Stimulated activated CD8-positive, alpha-beta memory T cell treated with anti-CD3 and anti-CD28 coated beads, Interleukin-15, amount 100 ng/mL, for 24 hours (primary cell): ENCODE measurements around the gene PRDX3.

ENCODE experiments used
- DNase-seq: peaks from one replicate; pipeline ENCODE4 v3.0.0-alpha.2; 2020; ENCODE audit warnings: low read depth

PRDX3 gene

DNA sequence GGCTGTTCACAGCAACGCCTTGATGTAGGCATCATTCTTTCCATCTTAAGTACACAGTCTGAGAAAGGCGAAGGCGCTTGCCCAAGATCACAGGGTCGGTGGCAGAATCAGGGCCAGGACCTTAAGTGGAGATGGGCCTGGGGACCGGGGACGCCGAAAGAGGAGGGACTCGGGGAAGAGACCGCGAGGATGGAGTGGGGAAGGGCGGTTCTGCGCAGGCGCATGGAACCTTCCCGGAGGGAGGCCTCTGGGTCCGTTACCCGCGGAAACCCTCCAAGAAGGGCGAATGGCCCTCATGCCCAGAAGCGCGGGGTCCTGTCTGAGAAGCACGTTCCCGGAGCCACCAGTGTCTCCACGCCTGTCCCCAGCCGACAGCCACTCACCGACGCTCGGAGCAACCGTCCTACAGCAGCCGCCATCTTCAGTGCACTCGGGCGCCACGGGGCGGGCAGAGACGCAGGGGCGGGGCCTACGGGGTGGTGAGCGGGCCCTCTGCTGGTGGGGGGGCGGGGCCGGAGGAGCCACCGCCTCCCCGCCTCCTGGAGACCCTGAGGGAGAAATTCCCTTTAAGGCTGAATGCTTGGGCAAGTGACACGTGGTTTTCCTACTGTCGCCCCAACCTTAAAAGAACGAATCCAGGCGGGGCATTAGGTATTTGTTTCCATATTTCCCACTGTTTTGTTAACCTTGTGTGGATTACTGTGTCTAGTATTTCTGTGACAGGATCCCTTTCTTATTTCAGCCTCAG lies at the start of gene PRDX3:
TSS of gene PRDX3 (minus strand) at position 441 of the 748 bp plus-strand sequence. CDS start at position 419, 22 bp downstream.
- DNase-seq: peak; percentile 79

DNA sequence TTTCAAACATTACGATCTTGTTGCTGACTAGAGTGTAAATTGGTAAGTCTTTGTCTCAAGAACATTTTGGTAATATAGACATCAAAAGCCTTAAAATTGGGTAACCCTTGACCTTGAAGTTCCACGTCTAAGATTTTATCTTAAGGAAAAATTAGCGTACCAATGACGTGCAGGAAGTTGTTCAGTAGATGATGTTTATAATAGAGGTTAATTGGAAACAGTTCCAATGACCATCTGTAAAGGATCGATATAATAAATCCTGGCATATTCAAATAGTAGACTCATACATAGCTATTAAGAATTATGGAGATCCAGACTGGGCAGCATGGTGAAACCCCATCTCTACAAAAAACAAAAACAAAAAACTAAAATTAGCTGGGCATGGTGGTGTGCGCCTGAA lies 49.2 kb upstream of the PRDX3 start:
- no peak for DNase-seq

DNA sequence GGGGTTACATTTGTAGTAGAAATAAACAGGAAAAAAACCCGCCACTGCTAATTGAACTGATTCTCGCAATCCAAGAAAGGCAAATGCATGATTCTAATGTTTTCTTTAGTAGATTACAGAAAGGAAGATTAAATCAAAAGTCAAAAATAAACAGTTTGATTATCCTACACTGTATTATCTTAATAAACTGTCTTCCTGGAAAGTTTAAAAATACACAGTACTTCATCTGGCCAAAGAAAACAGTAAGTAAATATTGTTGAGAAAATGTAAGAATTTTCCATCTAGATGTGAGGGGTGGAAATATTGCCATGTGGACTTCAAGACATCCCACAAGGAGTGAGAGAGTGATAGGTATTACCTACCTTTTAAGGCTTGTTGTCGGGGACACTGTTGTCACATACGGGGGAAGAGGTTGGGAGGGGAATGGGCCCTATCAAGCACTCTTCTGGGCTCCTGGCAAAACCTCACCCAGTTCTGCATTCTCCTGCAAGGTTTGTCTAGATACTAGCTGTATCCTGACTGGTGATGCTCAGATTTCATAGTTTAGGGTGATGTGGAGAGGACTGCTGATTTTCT lies 46.6 kb upstream of the PRDX3 start:
- no peak for DNase-seq

DNA sequence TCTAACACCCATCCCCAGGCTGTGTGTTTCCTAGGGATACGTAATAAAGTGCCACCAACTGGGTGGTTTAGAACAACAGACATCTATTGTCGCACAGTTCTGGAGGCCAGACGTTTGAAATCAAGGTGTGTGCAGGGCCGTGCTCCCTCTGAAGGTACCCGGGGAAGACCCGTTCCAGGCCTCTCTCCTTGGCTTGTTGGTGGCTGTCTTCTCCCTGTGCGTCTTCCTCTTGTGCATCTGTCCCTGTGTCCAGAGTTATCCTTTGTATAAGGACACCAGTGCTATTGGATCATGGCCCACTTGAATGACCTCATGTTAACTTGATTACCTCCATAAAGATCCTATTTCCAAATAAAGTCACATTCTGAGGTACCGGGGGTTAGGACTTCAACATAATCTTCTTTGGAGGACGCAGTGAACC lies 44.4 kb upstream of the PRDX3 start:
- DNase-seq: no peak

DNA sequence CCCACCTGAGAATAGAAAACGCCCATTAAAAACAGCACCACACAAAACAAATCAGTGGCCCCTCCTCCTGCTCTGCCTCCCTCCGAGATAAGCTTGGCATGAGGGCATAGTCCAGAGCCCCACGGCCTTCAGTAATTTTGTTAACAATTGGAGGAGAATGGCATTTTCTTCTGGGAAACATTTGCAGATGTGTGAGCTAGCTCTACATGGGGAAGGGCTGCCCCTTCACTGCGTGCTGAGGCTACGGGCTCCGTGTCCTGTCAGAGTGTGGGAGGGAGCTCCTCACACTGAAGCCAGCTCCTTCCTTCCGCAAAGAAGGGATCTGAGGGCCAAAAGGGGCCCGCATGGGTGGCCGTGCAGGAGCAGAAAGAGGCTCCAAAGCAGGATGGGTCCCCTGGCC lies 43.9 kb upstream of the PRDX3 start:
- DNase-seq: no peak

DNA sequence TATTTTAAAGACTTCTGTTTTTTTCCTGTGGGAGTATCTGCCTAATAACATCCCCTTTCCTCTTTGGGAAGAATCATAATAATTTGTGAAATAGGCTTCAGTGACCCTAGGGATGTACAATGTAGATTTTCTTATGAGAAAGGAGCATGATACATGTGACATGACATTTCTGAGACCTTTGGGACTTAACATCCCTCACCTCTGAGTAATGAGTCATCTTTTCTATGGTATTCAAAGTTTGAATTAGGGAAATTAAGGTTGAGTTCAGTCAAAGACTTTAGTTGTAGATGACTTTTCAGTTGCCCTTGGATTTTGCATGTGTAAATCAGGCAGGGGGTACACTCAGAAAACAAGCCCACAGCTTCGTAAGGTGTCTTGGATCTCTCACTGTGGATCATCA lies 43.1 kb upstream of the PRDX3 start:
- DNase-seq: no peak

DNA sequence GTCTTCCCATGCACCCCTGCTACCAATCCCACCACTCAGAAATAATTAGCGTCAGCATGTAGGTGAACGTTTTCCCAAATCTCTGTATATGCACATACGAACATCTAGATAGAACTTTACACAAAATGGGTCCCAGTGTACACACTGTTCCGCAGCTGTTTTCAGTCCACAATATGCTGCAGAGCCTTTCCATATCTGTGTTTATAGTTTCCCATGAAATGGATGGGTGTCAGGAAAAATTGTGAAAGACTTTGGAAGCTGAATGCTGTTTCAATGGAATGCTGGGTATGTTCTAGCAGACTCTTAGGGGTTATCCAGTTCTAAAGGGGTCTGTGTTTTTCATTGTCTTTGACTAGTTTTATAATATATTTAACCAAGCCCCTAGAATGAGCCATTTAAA lies 42.6 kb upstream of the PRDX3 start:
- DNase-seq: no peak

DNA sequence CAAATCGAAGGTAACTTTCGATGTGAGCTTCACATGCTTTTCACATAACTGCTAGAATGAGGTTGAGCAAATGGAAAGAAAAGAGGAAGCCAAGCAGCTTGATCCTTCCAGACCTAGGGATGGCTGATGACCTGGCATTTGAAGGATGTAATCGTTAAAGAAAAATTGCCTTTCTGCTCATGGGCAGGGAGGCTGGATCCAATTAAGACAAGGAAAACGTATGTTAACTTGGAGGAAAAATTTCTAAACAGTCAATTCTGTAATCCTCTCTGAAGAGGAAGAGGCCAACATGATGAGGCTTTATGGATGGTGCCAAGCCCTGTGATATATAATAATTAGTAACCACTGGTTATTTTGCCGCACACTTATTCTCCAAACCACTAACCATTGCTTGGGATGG lies 41.3 kb upstream of the PRDX3 start:
- no peak for DNase-seq

DNA sequence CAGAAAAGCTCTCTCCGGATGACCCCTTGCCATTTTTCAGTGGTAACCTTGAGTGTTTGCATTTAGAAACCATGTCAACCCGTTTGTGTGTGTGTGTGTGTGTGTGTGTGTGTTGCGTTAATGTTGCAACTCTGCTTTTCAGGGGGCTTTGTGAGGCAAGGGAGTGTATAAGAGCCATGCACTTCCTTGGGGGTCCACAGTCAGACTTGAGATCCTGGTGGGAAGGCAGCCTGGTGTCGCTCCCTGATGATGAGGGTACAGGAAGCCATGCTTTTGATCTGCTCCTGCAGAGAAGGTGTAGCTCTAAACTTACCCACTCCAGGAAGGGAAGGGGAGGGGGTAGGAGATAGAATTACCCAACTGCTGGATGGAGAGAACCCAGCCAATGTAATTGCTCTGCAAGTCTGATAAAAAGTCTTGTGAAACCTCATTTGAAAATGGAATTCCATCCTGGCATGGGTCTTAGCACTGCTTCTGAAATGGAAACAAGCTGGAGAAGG lies 39.4 kb upstream of the PRDX3 start:
- DNase-seq: no peak

DNA sequence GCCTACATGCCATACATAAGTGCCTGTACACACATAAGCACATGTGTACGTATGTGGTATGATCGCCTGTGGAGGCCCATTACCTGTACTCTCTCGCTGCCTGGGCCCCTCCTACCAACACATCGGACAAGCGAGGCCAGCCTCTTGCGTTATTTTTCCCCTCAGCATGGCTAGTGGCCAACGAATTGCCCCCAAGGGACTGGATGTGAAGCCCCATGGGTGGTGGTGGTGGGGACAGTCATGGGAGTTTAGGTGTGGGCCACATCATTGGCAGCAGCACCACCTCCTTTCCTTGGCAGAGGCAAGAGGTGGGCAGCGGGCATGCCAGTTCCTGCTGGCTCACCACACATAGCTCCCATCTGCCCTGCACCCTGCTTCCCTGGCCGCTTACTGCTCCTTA lies 38.8 kb upstream of the PRDX3 start:
- no peak for DNase-seq

DNA sequence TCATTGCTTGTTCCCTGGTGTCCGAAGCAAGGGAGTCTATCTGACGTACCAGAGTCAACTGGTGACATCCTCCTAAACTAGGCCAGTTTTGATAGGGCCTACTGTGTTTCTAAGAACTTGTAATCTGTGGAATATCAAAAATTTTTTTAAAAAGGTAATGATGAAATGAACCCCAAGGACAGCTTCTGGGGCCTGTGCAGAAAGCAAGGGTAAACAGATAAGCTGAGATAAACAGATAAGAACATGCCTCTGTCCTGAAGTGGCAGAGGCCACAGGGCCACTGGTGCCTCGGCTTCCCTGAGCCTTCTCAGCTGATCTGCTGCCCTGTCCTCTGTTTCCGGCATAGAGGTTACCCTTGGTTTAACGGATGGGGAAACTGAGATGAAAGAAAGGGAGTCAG lies 37.5 kb upstream of the PRDX3 start:
- DNase-seq: no peak

DNA sequence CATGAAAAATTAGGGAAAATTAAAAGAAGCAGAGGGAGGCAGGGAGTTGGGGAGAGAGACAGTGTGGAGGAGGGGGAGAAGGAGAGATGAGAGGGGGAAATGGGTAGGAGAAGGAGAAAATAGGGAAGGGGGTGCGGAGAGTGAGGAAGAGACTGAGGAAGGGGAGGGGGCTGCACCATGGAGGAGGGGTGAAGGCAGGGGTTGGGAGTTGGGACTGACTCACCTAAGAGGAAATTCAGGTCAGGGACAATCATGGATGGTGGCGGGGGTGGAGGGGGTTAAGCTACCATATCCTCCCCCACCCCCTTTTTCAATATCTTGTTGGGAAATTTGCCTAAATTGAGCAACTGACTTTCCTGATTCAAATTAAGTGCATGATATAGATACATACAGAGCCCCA lies 36.8 kb upstream of the PRDX3 start:
- no peak for DNase-seq

DNA sequence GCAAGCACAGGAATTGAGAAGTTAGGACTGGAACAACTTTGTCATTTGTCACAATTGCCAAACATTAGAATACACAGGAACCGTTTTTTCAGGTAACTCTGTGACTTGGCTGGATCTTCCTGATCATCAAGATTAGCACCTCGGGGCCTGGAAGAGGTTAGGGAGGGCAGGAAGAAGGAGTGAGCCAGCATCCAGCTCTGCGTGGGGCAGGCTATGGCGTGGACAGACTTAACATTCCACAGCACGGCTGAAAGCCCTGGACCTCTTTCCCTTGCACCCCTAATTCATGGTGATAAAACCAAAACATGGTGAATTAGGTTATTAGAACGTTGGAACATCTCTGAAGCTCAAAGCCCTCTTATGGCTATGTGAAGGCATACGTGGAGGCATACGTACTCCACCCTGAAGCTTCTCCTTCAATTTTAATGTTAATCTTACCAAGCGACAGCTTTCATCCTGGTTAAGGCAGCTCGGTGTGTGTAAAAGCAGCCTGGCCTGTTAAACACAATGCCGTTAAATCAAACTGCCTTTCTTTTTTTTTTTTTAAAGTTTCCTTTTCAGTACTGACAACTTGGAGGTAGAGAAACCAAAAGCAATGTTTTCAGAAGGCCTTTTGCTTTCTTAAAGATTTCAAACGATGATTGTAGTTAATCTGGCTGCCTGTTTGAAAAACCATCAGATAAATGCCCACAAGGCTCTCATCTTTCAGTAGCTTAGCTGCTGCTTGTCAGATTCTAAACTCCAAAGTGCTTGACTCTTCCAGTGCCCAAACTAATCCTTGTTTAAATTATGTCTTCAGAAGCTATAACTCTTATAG lies 33.2 kb upstream of the PRDX3 start:
- no peak for DNase-seq

DNA sequence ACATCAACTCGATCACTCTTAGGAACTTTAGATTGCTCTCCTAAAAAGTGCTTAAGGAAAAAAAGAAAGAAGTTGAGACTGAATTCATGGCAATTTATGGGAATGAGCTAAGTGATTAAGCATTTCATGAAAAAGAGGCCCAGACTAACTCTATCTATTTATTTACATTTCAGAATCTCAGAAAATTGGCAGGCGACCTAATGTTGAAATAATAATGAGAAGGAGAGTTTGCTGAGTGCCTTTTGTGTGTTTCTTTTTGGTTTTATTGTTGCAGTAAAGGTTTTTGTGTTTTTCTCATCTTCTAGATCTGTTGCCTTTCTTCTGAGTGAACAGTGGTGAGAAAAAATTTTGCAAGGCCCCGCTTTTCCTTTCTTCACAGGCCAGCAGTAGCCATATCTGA lies 32.6 kb upstream of the PRDX3 start:
- no peak for DNase-seq

DNA sequence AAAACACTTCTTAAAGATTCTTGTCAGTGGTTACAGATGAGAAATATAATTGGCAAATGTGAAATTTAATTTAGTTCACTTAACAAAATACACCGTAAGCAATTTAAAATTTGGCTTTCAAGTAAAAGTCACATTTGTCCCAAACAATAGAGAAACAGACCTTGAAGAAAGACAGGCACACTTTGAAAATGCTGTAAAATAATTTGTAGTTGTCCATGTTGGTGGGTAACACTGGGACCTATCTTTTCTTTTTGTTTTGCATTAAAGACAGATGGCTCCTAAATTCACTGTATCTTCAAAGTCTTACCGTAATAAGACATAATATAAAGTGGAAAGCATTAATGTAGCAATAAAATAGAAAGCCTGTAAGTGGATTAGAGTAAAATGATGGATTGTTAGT lies 32.0 kb upstream of the PRDX3 start:
- DNase-seq: no peak

DNA sequence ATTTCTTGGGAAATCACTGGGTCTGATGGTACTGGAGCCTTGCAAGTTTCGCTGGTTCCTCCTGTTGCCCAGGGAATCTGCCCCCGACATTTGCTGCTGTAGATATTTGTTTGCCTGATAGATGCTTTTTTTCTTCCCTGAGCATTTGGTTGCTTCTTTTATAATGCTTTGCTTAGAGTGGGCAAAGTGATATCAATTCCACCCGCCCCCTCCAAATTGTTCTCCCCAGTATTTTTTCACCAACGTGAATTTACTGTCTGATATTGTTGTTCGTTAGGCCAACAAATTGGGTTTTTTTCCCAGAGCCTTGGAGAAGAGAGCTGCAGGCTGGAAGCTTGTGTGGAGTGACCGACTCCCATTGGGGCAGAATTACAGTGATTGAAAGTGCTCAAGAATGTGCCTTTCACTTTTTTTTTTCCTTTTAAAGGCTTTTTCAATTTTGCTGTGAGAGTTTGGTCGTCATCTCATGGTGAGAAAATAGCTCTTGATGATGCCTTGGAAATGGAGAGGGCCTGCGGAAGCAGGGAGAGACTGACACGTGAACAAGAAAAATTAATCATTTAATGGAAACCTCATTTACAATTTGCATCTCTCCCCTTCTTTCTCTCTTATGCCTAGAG lies 31.2 kb upstream of the PRDX3 start:
- DNase-seq: no peak

DNA sequence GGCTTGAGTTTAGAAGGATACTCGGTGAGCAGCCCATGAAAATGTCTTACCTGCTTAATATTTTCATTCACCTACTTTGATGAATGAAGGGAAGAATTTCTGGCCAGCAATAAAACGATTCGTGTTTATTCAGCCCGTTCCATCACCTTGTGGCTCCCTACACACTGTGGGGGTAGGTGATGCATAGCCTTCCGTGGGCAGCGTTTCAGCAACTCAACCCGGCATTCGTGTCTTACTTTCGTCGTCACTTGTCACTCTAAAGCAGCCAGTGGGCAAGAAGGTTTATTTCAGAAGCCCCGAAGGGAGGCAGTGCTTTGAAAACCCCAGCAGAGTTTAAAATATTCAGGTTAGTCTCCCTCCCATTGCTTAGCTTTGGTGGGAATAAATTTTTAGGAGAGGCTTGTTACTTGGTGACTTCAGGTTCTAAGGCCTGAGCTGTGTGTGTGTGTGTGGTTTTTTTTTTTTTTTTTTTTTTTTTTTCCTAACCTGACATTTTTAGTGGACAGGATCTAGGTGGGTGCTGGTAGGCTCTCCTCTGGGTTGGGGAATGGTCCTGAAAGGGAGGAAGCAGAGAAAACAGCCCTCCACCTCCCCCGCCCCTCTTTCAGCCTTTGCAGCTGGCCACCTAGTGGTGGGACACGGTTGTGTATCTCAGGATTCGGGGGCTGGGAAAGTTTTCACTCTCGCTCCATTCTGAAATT lies 30.6 kb upstream of the PRDX3 start:
- DNase-seq: peak; percentile 32

DNA sequence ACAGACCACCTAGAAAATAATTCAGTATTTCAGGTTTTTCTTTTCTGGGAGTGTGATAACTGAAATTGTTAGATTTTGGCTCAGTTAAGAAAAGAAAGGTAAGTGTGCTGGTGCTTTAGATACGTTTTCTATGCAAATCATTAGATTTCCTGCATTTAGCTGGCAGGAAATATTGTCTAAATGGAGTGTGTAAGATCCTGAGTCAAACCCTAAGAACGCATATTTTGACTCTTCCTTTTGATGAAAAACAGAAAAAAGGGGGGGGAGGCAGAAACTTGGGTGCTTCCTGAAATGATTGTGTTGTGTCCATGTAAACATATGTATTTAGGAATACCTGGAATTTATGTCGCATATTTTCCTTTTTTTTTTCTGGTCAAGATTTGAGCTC lies 29.9 kb upstream of the PRDX3 start:
- no peak for DNase-seq

DNA sequence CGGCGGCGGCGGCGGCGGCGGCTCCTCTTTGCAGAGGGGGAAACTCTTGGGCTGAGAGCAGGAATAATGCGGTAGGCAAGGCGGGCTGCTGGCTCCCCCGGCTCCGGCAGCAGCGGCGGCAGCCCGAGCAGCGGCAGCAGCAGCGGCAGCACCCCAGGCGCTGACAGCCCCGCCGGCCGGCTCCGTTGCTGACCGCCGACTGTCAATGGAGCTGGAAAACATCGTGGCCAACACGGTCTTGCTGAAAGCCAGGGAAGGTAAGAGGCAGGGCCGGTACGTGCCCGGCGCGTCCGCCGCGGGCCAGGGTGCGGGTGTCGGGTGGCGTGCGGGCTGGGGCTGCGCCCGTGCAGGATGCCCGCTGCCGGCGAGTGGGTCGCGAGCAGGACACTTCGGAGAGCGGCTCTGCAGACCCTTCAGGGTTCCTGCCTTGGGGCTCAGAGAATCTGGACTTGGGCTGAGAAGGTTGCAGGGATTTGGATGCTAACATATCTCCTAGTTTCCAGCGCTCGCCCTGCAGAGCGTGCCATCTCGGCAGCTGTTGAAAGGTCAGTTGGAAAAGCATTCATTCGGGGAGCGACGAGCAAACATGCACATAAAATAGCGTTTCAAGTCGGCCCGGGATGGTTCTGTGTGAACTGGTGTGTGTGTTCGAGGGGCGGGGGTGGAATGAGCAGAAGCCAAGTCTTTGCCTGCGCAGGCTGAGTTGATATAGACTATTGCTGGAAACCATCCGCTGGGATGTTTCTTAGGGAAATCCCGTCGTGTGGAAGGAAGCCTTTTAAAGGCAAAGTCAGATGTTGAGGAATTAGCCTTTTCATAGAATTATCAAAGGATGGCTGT lies 29.3 kb upstream of the PRDX3 start:
- DNase-seq: peak; percentile 11

DNA sequence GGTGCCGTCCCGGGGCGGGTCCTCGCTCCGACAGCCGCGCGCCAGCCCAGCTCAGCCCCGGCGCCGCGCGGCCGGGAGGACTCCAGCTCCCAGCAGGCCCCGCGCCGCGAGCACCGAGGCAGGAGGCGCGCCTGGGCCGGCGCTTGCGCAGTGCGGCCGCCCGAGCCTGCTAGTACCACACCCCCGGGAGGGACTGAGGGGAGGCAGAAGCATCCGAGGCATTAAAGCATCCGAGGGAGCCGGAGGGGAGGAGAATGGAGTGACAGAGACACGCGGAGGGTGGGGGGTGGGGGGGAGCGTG lies 28.7 kb upstream of the PRDX3 start, which contains the start of gene GRK5:
TSS of gene GRK5 (plus strand) at position 206 of the 301 bp plus-strand sequence. CDS start 347 bp downstream, outside the sequence.
- peak; percentile 82 for DNase-seq
